Measurements from ENCODE around the gene ARID3B.

ARID3B gene

DNA sequence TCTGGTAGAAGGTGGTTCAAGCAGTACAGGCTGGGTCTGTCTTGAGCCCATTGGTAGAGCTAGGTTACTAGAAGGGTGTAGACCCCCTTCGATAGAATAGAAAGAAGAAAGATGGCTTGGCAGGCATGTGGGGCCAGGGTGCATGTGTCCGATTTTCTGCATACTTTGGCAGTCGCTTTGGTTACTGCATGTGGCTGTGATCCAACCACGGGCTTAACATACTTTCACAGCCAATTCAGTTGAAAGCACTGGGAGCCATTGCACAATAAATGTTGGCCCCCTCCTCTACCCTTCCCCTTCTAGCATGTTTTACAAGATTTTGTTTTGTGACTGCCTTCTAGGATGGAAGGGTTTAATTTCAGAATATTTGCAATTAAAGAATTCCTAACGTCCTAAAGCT is 7.2 kb downstream of the ARID3B start:
- TF ChIP-seq, protein P1, sequence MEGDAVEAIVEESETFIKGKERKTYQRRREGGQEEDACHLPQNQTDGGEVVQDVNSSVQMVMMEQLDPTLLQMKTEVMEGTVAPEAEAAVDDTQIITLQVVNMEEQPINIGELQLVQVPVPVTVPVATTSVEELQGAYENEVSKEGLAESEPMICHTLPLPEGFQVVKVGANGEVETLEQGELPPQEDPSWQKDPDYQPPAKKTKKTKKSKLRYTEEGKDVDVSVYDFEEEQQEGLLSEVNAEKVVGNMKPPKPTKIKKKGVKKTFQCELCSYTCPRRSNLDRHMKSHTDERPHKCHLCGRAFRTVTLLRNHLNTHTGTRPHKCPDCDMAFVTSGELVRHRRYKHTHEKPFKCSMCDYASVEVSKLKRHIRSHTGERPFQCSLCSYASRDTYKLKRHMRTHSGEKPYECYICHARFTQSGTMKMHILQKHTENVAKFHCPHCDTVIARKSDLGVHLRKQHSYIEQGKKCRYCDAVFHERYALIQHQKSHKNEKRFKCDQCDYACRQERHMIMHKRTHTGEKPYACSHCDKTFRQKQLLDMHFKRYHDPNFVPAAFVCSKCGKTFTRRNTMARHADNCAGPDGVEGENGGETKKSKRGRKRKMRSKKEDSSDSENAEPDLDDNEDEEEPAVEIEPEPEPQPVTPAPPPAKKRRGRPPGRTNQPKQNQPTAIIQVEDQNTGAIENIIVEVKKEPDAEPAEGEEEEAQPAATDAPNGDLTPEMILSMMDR (IDR thresholded peaks at IDR 0.05; ENCODE audit: control insufficient read depth, extremely low read depth, insufficient read depth), result no peak
- H3K4me3 ChIP-seq (ENCODE audit: low read depth, low read length), result no peak overlapping the region
- peak; percentile 21 for DNase-seq (ENCODE audit: low read depth)

DNA sequence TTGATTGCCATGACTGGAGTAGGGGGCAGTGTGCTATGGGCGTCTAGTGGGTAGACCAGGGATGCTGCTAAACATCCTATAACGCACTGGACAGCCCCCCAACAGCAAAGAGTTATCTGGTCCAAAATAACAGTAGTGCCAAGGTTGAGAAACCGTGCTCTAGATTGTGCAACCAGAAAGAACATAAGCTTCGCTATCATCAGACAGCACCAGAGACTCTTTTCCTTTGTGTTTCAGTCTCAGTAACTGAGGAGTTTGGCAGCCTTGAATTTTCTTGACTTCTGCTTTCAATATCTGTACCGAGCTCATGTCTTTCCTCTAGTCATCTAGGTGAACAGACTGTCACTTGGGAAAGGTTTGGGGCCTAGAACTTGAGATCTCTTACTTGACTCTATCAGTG is 8.8 kb downstream of the ARID3B start:
- no peak overlapping the region for H3K4me3 ChIP-seq (ENCODE audit: low read depth, low read length)
- no peak for DNase-seq (ENCODE audit: low read depth)
- TF ChIP-seq, protein P1 (IDR thresholded peaks at IDR 0.05; ENCODE audit: control insufficient read depth, extremely low read depth, insufficient read depth), result no peak

DNA sequence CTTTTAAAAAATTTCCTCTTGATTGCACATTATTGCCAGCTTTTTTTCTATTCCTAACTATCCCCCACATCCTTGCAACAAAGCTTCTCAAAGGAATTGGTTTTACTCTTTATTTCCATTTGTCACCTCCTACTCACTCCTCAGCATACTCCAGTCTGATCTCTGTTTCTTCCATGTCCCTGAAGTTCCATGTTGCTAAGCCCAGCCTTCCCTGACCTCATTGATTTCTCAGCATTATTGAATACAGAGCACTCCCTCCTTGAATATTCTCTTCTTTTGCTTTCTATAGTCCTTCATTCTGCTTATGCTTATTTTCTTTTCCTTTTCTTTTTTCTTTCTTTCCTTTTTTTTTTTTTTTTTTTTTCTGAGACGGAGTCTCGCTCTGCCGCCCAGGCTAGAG is 10.7 kb downstream of the ARID3B start:
- H3K4me3 ChIP-seq (ENCODE audit: low read depth, low read length), result no peak overlapping the region
- TF ChIP-seq, protein P1 (IDR thresholded peaks at IDR 0.05; ENCODE audit: control insufficient read depth, extremely low read depth, insufficient read depth), result no peak
- no peak for DNase-seq (ENCODE audit: low read depth)

DNA sequence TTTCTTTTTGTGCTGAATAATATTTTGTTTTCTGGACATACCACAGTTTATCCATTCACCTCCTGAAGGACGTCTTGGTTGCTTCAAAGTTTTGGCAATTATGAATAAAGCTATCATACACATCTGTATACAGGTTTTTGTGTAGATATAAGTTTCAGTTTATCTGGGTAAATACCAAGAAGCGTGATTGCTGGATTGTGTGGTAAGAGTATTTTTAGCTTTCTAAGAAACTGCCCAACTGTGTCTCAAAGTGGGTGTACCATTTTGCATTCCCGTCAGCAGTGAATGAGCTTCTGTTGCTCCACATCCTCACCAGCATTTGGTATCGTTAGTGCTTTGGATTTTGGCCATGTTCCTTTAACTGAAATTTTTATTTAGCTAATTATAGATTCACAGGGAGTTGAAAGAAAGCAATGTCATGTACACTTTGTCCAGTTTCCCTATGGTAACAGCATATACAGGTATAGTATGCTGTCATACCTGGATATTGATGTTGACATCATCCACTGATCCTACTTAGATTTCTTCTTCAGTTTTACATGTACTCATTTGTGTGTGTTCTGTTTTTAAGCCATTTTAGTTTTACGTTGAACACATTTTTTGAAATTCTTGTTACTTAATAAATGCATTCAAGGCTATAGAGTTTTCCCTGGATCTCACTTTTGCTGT is 11.9 kb downstream of the ARID3B start:
- H3K4me3 ChIP-seq (ENCODE audit: low read depth, low read length), result no peak overlapping the region
- no peak for DNase-seq (ENCODE audit: low read depth)

DNA sequence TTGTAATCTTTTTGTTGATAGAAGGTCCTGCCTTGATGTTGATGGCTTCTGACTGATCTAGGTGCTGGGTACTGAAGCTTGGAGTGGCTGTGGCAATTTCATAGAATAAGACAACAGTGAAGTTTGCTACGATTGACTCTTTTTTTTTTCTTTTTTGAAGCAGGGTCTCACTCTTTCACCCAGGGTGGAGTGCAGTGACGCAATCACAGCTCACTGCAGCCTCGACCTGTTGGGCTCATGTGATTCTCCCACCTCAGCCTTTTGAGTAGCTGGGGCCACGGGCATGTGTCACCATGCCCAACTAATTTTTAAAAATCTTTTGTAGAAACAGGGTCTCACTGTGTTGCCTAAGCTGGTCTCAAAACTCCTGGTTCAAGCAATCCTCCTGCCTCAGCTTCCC is 14.2 kb downstream of the ARID3B start:
- no peak overlapping the region for H3K4me3 ChIP-seq (ENCODE audit: low read depth, low read length)
- no peak for DNase-seq (ENCODE audit: low read depth)
- TF ChIP-seq, protein P1 (IDR thresholded peaks at IDR 0.05; ENCODE audit: control insufficient read depth, extremely low read depth, insufficient read depth), result no peak

More for the DNA sequence above, 11.9 kb downstream of the ARID3B start:
- TF ChIP-seq, protein P1 (IDR thresholded peaks at IDR 0.05; ENCODE audit: control insufficient read depth, extremely low read depth, insufficient read depth), result no peak

DNA sequence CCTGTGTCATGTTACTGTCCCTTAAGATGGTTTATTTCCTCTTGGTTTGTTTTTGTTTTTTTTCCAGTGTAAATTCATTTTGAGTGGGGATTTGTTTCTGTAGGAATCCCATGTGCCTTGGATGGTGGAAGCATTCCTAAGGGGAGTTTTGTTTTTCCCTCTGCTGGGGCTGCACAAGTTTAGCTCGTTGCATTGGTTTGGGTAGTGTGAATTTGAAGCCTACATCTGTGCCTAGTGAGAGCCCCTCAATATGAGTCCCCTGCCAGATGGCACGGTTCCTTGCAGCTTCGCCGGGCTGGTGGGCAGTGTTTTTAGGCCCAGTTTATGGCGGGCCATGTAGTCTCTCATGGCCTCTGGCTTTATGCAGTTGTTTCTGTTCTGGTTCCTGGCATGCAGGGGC is 17.7 kb downstream of the ARID3B start:
- no peak overlapping the region for H3K4me3 ChIP-seq (ENCODE audit: low read depth, low read length)
- TF ChIP-seq, protein P1 (IDR thresholded peaks at IDR 0.05; ENCODE audit: control insufficient read depth, extremely low read depth, insufficient read depth), result no peak
- DNase-seq (ENCODE audit: low read depth), result no peak

DNA sequence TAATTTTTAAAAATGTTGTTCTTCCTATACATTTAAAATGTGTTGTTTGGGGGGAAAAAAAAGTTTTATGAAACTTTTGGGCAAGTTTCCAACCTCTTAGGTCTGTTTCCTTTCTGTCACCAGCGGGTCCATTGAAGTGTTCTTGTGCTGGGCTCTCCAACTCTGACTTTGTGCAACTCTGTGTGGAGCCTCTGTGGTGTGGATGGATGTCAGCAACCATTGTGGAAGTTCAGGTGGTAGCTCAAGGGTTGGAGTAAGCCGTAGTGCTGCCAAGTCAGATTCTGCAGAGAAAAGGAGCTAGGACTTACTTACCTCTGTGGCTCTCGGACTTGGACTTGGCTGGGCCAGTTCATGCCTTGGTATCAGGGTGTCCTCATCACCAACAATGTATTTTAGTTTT is 22.4 kb downstream of the ARID3B start:
- TF ChIP-seq, protein P1 (IDR thresholded peaks at IDR 0.05; ENCODE audit: control insufficient read depth, extremely low read depth, insufficient read depth), result no peak
- no peak for DNase-seq (ENCODE audit: low read depth)

More for the DNA sequence above, 22.4 kb downstream of the ARID3B start:
- no peak overlapping the region for H3K4me3 ChIP-seq (ENCODE audit: low read depth, low read length)

Measured in LNCaP clone FGC (cell line).